Right lobe of liver (tissue), 6 donors: Measurements from ENCODE around the gene SCNN1G. TPM values are rescaled to one million over a fixed set of nuclear protein-coding genes. Genes with fewer than 3 reads are reported as not detected.

Experiments used
- ATAC-seq, 4 donors: fragments of 200-7000 bp; cut with Tn5 transposase; one replicate each; pipeline ENCODE4 v1.9.1; 2020; ENCODE audit warnings: mild to moderate bottlenecking in 4 of 4, moderate library complexity in 4 of 4
- DNase-seq, 3 donors: peaks; one replicate each; pipeline ENCODE4 v3.0.0-alpha.2; 2020
- H3K27ac ChIP-seq, 3 donors: fragments of 200-600 bp; one replicate each; pipeline ENCODE4 v1.8.0; 2022
- H3K27me3 ChIP-seq, 2 donors: fragments of 200-600 bp; one replicate each; pipeline ENCODE4 v1.8.0; 2022
- H3K36me3 ChIP-seq, 4 donors: fragments of 200-600 bp; sonication (generic) in 1 of 4; one replicate each; pipeline versions ENCODE4 v1.5.1 to v1.8.0; 2017 to 2022; ENCODE audit warnings: control low read depth in 1 of 4
- H3K4me1 ChIP-seq, 4 donors: fragments of 200-600 bp; sonication (generic) in 1 of 4; one replicate each; pipeline versions ENCODE4 v1.5.1 to v1.8.0; 2017 to 2022; ENCODE audit warnings: control low read depth in 1 of 4
- H3K4me3 ChIP-seq, 3 donors: fragments of 200-600 bp; one replicate each; pipeline ENCODE4 v1.8.0; 2022
- H3K9me3 ChIP-seq, 4 donors: fragments of 200-600 bp; sonication (generic) in 1 of 4; one replicate each; pipeline versions ENCODE4 v1.5.1 to v1.8.0; 2017 to 2022; ENCODE audit warnings: control low read depth in 1 of 4
- CTCF ChIP-seq, 4 donors: fragments of 200-600 bp in 3 of 4; fragments of 450-650 bp in 1 of 4; IDR thresholded peaks; one replicate each; pipeline versions ENCODE4 v1.5.1 to v1.8.0; 2016 to 2022; ENCODE audit warnings: antibody characterized with exemption in 4 of 4, mild to moderate bottlenecking in 2 of 4
- POLR2A ChIP-seq: fragments of 450-650 bp; IDR thresholded peaks from one replicate; pipeline ENCODE4 v1.6.1; 2017; ENCODE audit warnings: antibody characterized with exemption, mild to moderate bottlenecking
- WGBS: methylation state at CpG from one replicate; pipeline ENCODE4 v1.1.6; 2018; ENCODE audit warnings: low coverage, low lambda C conversion rate; ENCODE audit not compliant: insufficient coverage; ENCODE audit errors: missing lambda C conversion rate; 5-methylcytosine and 5-hydroxymethylcytosine counted together
- intact Hi-C, 2 donors: fragments of 100-400 bp; cut with DNase I; formaldehyde crosslinking; loops; one replicate each; pipeline versions ENCODE4 v1.11.2 to v1.14.1; 2022
- total RNA-seq, 6 experiments: library from RNA; depleted of rRNA in 2 of 6; stranded (reverse); fragments of >200 nt in 2 of 6; fragmentation: NEBNext Ultra II Directional in 3 of 6; extraction: Animal tissue kit (Norgen Biotek cat#: 25700) in 3 of 6; gene quantifications; one replicate each; pipeline versions ENCODE4 v1.1.0 to v1.2.4, GENCODE V29; 2016 to 2023
- donor health status: DM: no; HTN: yes; CAD: no.
- donor health status: DM: no; HTN: no; CAD: no.
- donor health status: DM: no; HTN: no; CAD: no.
- donor health status: DM: no; HTN: yes; CAD: no.
- donor health status: DM: no; HTN: yes; CAD: no.

Gene SCNN1G
- total RNA-seq, 6 experiments from 2014 or later = not detected

GRCh38 chr16:23183543-23183862 lies 958 bp downstream of the SCNN1G start:
- WGBS = 27% methylated on average over 2 of the region's 4 CpGs
- Histone ChIP-seq H3K27me3 (peaks cover 0 to 7% of the 10 kb centered on the region in 2 donors), H3K36me3 (no peaks in the 10 kb centered on the region), H3K9me3 (no peaks in the 10 kb centered on the region), H3K27ac (no peak overlapping the region), H3K4me3 (no peak overlapping the region), H3K4me1 (peaks cover 0 to 11% (median 0%) of the 10 kb centered on the region in 4 donors)
- TF ChIP-seq CTCF (IDR thresholded peaks at IDR 0.05) = no peak
- no peak for TF ChIP-seq POLR2A
- intact Hi-C loops = loop anchor here (10.0 kb wide), 1 partner anchor 251 kb away; no protein-coding TSS in a partner anchor
- no peak for ATAC-seq
- no peak for DNase-seq

GRCh38 chr16:23185656-23186055 lies 3.1 kb downstream of the SCNN1G start:
- WGBS = 33% methylated on average over 6 of the region's 11 CpGs

GRCh38 chr16:23186171-23186570 lies 3.6 kb downstream of the SCNN1G start:
- intact Hi-C loops = loop anchor here (10.0 kb wide), 1 partner anchor 249 kb away; no protein-coding TSS in a partner anchor
- 60% methylated on average over 6 of the region's 24 CpGs for WGBS

More at GRCh38 chr16:23185656-23186055, 3.1 kb downstream of the SCNN1G start:
- H3K36me3 ChIP-seq = no peaks in the 10 kb centered on the region
- no peak overlapping the region for H3K4me3 ChIP-seq
- H3K9me3 ChIP-seq = no peaks in the 10 kb centered on the region
- no peak for DNase-seq
- intact Hi-C loops = loop anchor here (10.0 kb wide), 1 partner anchor 249 kb away; no protein-coding TSS in a partner anchor
- TF ChIP-seq CTCF (IDR thresholded peaks at IDR 0.05) (no peak), POLR2A (no peak)
- H3K4me1 ChIP-seq = peaks cover 0 to 11% (median 0%) of the 10 kb centered on the region in 4 donors
- H3K27me3 ChIP-seq = peaks cover 0 to 7% of the 10 kb centered on the region in 2 donors
- ATAC-seq = no peak
- no peak overlapping the region for H3K27ac ChIP-seq

GRCh38 chr16:23187341-23187740 lies 4.8 kb downstream of the SCNN1G start:
- H3K4me1 ChIP-seq = peaks cover 0 to 8% (median 0%) of the 10 kb centered on the region in 4 donors
- intact Hi-C loops = loop anchor here (10.0 kb wide), 1 partner anchor 247 kb away; no protein-coding TSS in a partner anchor
- TF ChIP-seq POLR2A (no peak), CTCF (IDR thresholded peaks at IDR 0.05) (no peak)
- H3K27ac ChIP-seq = no peak overlapping the region
- 23% methylated on average over 3 of the region's 3 CpGs for WGBS
- DNase-seq (no peak), ATAC-seq (no peak)
- peaks cover 0 to 7% of the 10 kb centered on the region in 2 donors for H3K27me3 ChIP-seq
- no peaks in the 10 kb centered on the region for H3K36me3 ChIP-seq
- no peaks in the 10 kb centered on the region for H3K9me3 ChIP-seq
- no peak overlapping the region for H3K4me3 ChIP-seq

More at GRCh38 chr16:23186171-23186570, 3.6 kb downstream of the SCNN1G start:
- Histone ChIP-seq H3K27ac (no peak overlapping the region), H3K9me3 (no peaks in the 10 kb centered on the region), H3K4me3 (no peak overlapping the region), H3K36me3 (no peaks in the 10 kb centered on the region), H3K27me3 (peaks cover 0 to 7% of the 10 kb centered on the region in 2 donors), H3K4me1 (peaks cover 0 to 11% (median 0%) of the 10 kb centered on the region in 4 donors)
- DNase-seq (no peak), ATAC-seq (no peak)
- TF ChIP-seq CTCF (IDR thresholded peaks at IDR 0.05) (no peak), POLR2A (no peak)
